Neuronal stem cell (in vitro differentiated cells): Measurements from ENCODE around the gene CAPN15.

Source experiments
- DNase-seq: peaks from one replicate; pipeline ENCODE4 v3.0.0-alpha.2; 2013; ENCODE audit warnings: low spot score
- H2AFZ ChIP-seq: one replicate; pipeline ENCODE4 v1.6.1; 2013; ENCODE audit warnings: mild to moderate bottlenecking, low read length, inconsistent platforms
- H2AK5ac ChIP-seq: 2 replicates; pipeline ENCODE4 v1.6.1; 2013; ENCODE audit warnings: low read depth, mild to moderate bottlenecking, inconsistent platforms, low read length, moderate library complexity, mixed read lengths
- H2BK120ac ChIP-seq: 2 replicates; pipeline ENCODE4 v1.6.1; 2013; ENCODE audit warnings: low read depth, mild to moderate bottlenecking, inconsistent platforms, low read length, moderate library complexity, mixed read lengths
- H2BK12ac ChIP-seq: one replicate; pipeline ENCODE4 v1.6.1; 2013; ENCODE audit warnings: low read length, inconsistent platforms
- H2BK15ac ChIP-seq: 2 replicates; pipeline ENCODE4 v1.6.1; 2013; ENCODE audit warnings: mild to moderate bottlenecking, low read length, inconsistent platforms, mixed read lengths
- H2BK5ac ChIP-seq: one replicate; pipeline ENCODE4 v1.6.1; 2013; ENCODE audit warnings: inconsistent platforms, mild to moderate bottlenecking, low read length, moderate library complexity
- H3K14ac ChIP-seq: one replicate; pipeline ENCODE4 v1.6.1; 2013; ENCODE audit warnings: low read length, inconsistent platforms
- H3K18ac ChIP-seq: 2 replicates; pipeline ENCODE4 v1.6.1; 2013; ENCODE audit warnings: low read length, inconsistent platforms
- H3K23ac ChIP-seq: 2 replicates; pipeline ENCODE4 v1.6.1; 2013; ENCODE audit warnings: low read depth, mild to moderate bottlenecking, mixed read lengths, low read length, inconsistent platforms; ENCODE audit not compliant: poor library complexity
- H3K27ac ChIP-seq: replicated peaks from 3 replicates; pipeline ENCODE4 v1.5.1; 2013; ENCODE audit warnings: low read length, inconsistent platforms
- H3K27me3 ChIP-seq, 3 experiments: 2 replicates each; pipeline ENCODE4 v1.6.1; 2013; ENCODE audit warnings: low read length in 3 of 3, mild to moderate bottlenecking in 2 of 3, inconsistent platforms in 1 of 3, low read depth in 1 of 3, mixed read lengths in 1 of 3, moderate library complexity in 1 of 3; ENCODE audit not compliant: control insufficient read depth in 3 of 3, insufficient read depth in 3 of 3
- H3K36me3 ChIP-seq, 2 donors: replicated peaks in 1 of 2; 2 replicates each; pipeline ENCODE4 v1.6.1; 2013; ENCODE audit warnings: low read length in 2 of 2; ENCODE audit not compliant: control insufficient read depth in 2 of 2, insufficient read depth in 2 of 2
- H3K4ac ChIP-seq: 2 replicates; pipeline ENCODE4 v1.6.1; 2013; ENCODE audit warnings: inconsistent platforms, mild to moderate bottlenecking, low read length, moderate library complexity
- H3K4me1 ChIP-seq, 2 donors: 1 replicate in 1 of 2; 2 replicates in 1 of 2; pipeline ENCODE4 v1.6.1; 2013; ENCODE audit warnings: low read length in 2 of 2, low read depth in 1 of 2; ENCODE audit not compliant: control insufficient read depth in 2 of 2, insufficient read depth in 1 of 2
- H3K4me2 ChIP-seq: one replicate; pipeline ENCODE4 v1.6.1; 2013; ENCODE audit warnings: mild to moderate bottlenecking, low read length, inconsistent platforms; ENCODE audit not compliant: insufficient read depth, poor library complexity, severe bottlenecking
- H3K4me3 ChIP-seq, 2 donors: 2 replicates each; pipeline ENCODE4 v1.5.1; 2013; ENCODE audit warnings: low read length in 2 of 2, mild to moderate bottlenecking in 2 of 2, inconsistent platforms in 1 of 2, moderate library complexity in 1 of 2
- H3K79me1 ChIP-seq: one replicate; pipeline ENCODE4 v1.6.1; 2013; ENCODE audit warnings: low read depth, mild to moderate bottlenecking, inconsistent platforms, low read length, moderate library complexity
- H3K9ac ChIP-seq: one replicate; pipeline ENCODE4 v1.6.1; 2013; ENCODE audit warnings: mild to moderate bottlenecking, low read depth, low read length, inconsistent platforms; ENCODE audit not compliant: poor library complexity
- H3K9me3 ChIP-seq, 2 donors: replicated peaks in 1 of 2; 2 replicates each; pipeline versions ENCODE3 to v1.6.1; 2013; ENCODE audit warnings: low read length in 2 of 2, mild to moderate bottlenecking in 2 of 2, inconsistent platforms in 1 of 2, low read depth in 1 of 2, mixed read lengths in 1 of 2, moderate library complexity in 1 of 2; ENCODE audit not compliant: control insufficient read depth in 2 of 2, insufficient read depth in 1 of 2
- H4K8ac ChIP-seq: one replicate; pipeline ENCODE4 v1.6.1; 2013; ENCODE audit warnings: low read depth, mild to moderate bottlenecking, inconsistent platforms, low read length, moderate library complexity
- H4K91ac ChIP-seq: one replicate; pipeline ENCODE4 v1.6.1; 2013; ENCODE audit warnings: low read length, low read depth, mild to moderate bottlenecking, inconsistent platforms; ENCODE audit not compliant: poor library complexity
- WGBS, 2 donors: extraction: QIAGEN DNeasy Blood & Tissue Kit; methylation state at CpG; one replicate each; pipeline ENCODE4 v1.1.7; 2013; ENCODE audit warnings: missing lambda C conversion rate in 2 of 2, mixed read lengths in 1 of 2; ENCODE audit not compliant: insufficient read length in 2 of 2, insufficient replicate concordance in 1 of 2; ENCODE audit errors: extremely low coverage in 2 of 2; 5-methylcytosine and 5-hydroxymethylcytosine counted together

The CAPN15 gene

GRCh38 chr16:559021-559380 lies 31.5 kb downstream of the CAPN15 start:
- no peak overlapping the region for H3K18ac ChIP-seq
- H3K9ac ChIP-seq, result no peak overlapping the region
- H4K8ac ChIP-seq, result no peak overlapping the region
- H3K4me2 ChIP-seq, result no peak overlapping the region
- peak overlapping the region; percentile 75 for H2BK15ac ChIP-seq
- H2BK120ac ChIP-seq, result no peak overlapping the region
- no peak overlapping the region for H3K4me3 ChIP-seq
- H3K27ac ChIP-seq, result no peak overlapping the region
- peaks cover 6% of the 10 kb centered on the region for H3K79me1 ChIP-seq
- no peak overlapping the region for H3K4ac ChIP-seq
- peak overlapping the region; percentile 82 for H3K14ac ChIP-seq
- peak overlapping the region; percentile 33 for H2AFZ ChIP-seq
- WGBS, 2 donors, result no CpG with 5 or more reads among the region's 15 CpGs
- H3K27me3 ChIP-seq, result peaks cover 14 to 59% (median 44%) of the 10 kb centered on the region in 3 experiments
- no peak overlapping the region for H2BK12ac ChIP-seq
- H2AK5ac ChIP-seq, result peak overlapping the region; percentile 81
- H2BK5ac ChIP-seq, result no peak overlapping the region
- no peaks in the 10 kb centered on the region for H3K36me3 ChIP-seq
- no peak overlapping the region for H4K91ac ChIP-seq
- H3K23ac ChIP-seq, result no peak overlapping the region
- H3K4me1 ChIP-seq, result peaks cover 0 to 11% of the 10 kb centered on the region in 2 donors
- H3K9me3 ChIP-seq, result peaks cover 0 to 2% of the 10 kb centered on the region in 2 donors
- DNase-seq, result no peak

GRCh38 chr16:559411-560203 lies 32.1 kb downstream of the CAPN15 start:
- Histone ChIP-seq H2BK15ac (peak overlapping the region; percentile 75), H4K91ac (no peak overlapping the region), H3K27me3 (peaks cover 14 to 59% (median 44%) of the 10 kb centered on the region in 3 experiments), H3K18ac (peak overlapping the region; percentile 87), H2BK5ac (no peak overlapping the region), H3K4me1 (peaks cover 0 to 8% of the 10 kb centered on the region in 2 donors), H3K9me3 (peaks cover 0 to 2% of the 10 kb centered on the region in 2 donors), H2BK12ac (peak overlapping the region; percentile 3), H4K8ac (no peak overlapping the region), H2AFZ (peak overlapping the region; percentile 33), H3K36me3 (no peaks in the 10 kb centered on the region), H3K4ac (no peak overlapping the region), H3K4me2 (peak overlapping the region; percentile 25), H3K27ac (no peak overlapping the region), H3K79me1 (peaks cover 6% of the 10 kb centered on the region), H3K23ac (peak overlapping the region; percentile 73), H2AK5ac (peak overlapping the region; percentile 75), H3K9ac (no peak overlapping the region), H3K14ac (peak overlapping the region; percentile 71), H3K4me3 (no peak overlapping the region), H2BK120ac (no peak overlapping the region)
- no CpG with 5 or more reads among the region's 62 CpGs for WGBS, 2 donors
- DNase-seq, result no peak

DNA sequence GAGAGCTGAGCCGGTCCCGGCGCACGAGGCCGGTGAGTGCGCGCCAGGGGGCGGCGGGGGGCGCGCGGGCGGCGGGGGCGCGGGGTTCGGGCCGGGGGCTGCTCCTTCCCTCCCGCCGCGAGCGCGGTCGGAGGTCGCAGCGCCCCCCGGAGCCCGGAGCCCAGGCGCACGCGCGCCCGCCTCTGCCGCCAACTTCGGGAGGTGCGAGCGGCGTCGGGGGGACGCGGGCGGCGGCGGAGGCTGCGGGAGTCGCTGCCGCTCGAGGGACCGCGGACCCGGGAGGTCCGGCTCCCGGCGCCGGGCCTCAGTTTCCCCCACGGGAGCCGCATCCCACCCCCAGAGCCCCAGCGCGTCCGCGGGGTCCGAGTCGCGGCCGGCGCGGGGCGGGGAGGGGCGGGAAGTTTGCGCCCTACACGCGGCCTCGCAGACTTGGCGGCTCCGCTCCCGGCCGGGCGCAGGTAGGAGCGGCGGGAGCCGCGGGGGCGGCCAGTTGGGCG lies 32.7 kb downstream of the CAPN15 start, which contains the start of gene PRR35:
Gene PRR35, plus strand, starts transcription at position 191 of the 497 bp plus-strand sequence. CDS start 2,901 bp downstream, outside the sequence.
- Histone ChIP-seq H3K4me2 (peak within 1 kb of the TSS; percentile 62), H3K4me1 (peaks cover 0 to 11% of the 10 kb centered on the region in 2 donors), H3K36me3 (no peaks in the 10 kb centered on the region), H2AFZ (peak within 1 kb of the TSS; percentile 33), H3K14ac (peak within 1 kb of the TSS; percentile 71), H2BK12ac (peak within 1 kb of the TSS; percentile 10), H2BK5ac (no peak within 1 kb of the TSS), H4K91ac (peak within 1 kb of the TSS; percentile 30), H3K4ac (no peak within 1 kb of the TSS), H2BK15ac (peak within 1 kb of the TSS; percentile 75), H3K27ac (no peak within 1 kb of the TSS), H3K79me1 (peaks cover 6% of the 10 kb centered on the region), H2BK120ac (no peak within 1 kb of the TSS), H3K18ac (peak within 1 kb of the TSS; percentile 87), H2AK5ac (peak within 1 kb of the TSS; percentile 75), H3K27me3 (peaks cover 14 to 59% (median 44%) of the 10 kb centered on the region in 3 experiments), H3K4me3 (peak within 1 kb of the TSS in 1 of 2 donors; percentile 65), H3K23ac (peak within 1 kb of the TSS; percentile 73), H3K9me3 (peaks cover 0 to 2% of the 10 kb centered on the region in 2 donors), H4K8ac (no peak within 1 kb of the TSS), H3K9ac (no peak within 1 kb of the TSS)
- no CpG with 5 or more reads among the region's 84 CpGs for WGBS, 2 donors
- DNase-seq, result no peak
